Loucy (cell line): Measurements from ENCODE around the gene DAPK1.

Source experiments
- H2AFZ ChIP-seq: fragments of 200-600 bp; sonication (generic); 2 replicates; pipeline ENCODE4 v1.6.0; 2016; ENCODE audit warnings: antibody characterized with exemption, mild to moderate bottlenecking, low read length, moderate library complexity
- H3F3A ChIP-seq: fragments of 200-600 bp; 2 replicates; pipeline ENCODE4 v1.6.0; 2016; ENCODE audit warnings: antibody characterized with exemption, low read depth, mild to moderate bottlenecking
- H3K27me3 ChIP-seq: fragments of 200-600 bp; sonication (generic); 2 replicates; pipeline ENCODE4 v1.6.1; 2014; ENCODE audit warnings: low read length, mild to moderate bottlenecking; ENCODE audit not compliant: insufficient read depth, poor library complexity, severe bottlenecking
- H3K36me3 ChIP-seq: fragments of 200-600 bp; sonication (generic); 2 replicates; pipeline ENCODE4 v1.6.1; 2016; ENCODE audit warnings: low read length; ENCODE audit not compliant: insufficient read depth
- H3K4me1 ChIP-seq: fragments of 200-600 bp; sonication (generic); 2 replicates; pipeline ENCODE4 v1.5.1; 2014; ENCODE audit warnings: low read length, mild to moderate bottlenecking; ENCODE audit not compliant: insufficient read depth, poor library complexity, severe bottlenecking
- H3K4me2 ChIP-seq: fragments of 200-600 bp; sonication (generic); 2 replicates; pipeline ENCODE4 v1.6.0; 2014; ENCODE audit warnings: antibody characterized with exemption, low read length, low read depth, mild to moderate bottlenecking; ENCODE audit not compliant: poor library complexity, severe bottlenecking
- H3K4me3 ChIP-seq: fragments of 200-600 bp; sonication (generic); 2 replicates; pipeline ENCODE4 v1.5.1; 2014; ENCODE audit warnings: low read length, mild to moderate bottlenecking, mixed read lengths; ENCODE audit not compliant: poor library complexity, severe bottlenecking
- H3K79me2 ChIP-seq: fragments of 200-600 bp; sonication (generic); 2 replicates; pipeline ENCODE4 v1.6.1; 2014; ENCODE audit warnings: low read length; ENCODE audit not compliant: insufficient read depth
- H3K9ac ChIP-seq: fragments of 200-600 bp; sonication (generic); 2 replicates; pipeline ENCODE4 v1.6.0; 2014; ENCODE audit warnings: mild to moderate bottlenecking, low read depth, low read length, moderate library complexity; ENCODE audit not compliant: poor library complexity, severe bottlenecking
- H3K9me2 ChIP-seq: fragments of 200-600 bp; sonication (generic); replicated peaks from 2 replicates; pipeline ENCODE4 v1.6.1; 2016; ENCODE audit warnings: low read depth, low read length, mixed read lengths
- H3K9me3 ChIP-seq: fragments of 200-600 bp; sonication (generic); 2 replicates; pipeline ENCODE4 v1.6.1; 2014; ENCODE audit warnings: mild to moderate bottlenecking, antibody characterized with exemption, low read length, low read depth; ENCODE audit not compliant: insufficient read depth
- H4K20me1 ChIP-seq: fragments of 200-600 bp; sonication (generic); 2 replicates; pipeline ENCODE4 v1.6.0; 2014; ENCODE audit warnings: antibody characterized with exemption, low read length, mild to moderate bottlenecking; ENCODE audit not compliant: insufficient read depth, poor library complexity, severe bottlenecking
- CTCF ChIP-seq: fragments of 200-600 bp; sonication (generic); conservative IDR thresholded peaks from 2 replicates; pipeline ENCODE4 v1.5.1; 2014; ENCODE audit warnings: mild to moderate bottlenecking, antibody characterized with exemption, low read length
- EZH2phosphoT487 ChIP-seq: fragments of 200-600 bp; IDR thresholded peaks from 2 replicates; pipeline ENCODE4 v1.6.1; 2018; ENCODE audit warnings: antibody characterized with exemption, mild to moderate bottlenecking, moderate library complexity, borderline replicate concordance

DAPK1 gene

GRCh38 chr9:87651431-87651830 is 153.8 kb downstream of the DAPK1 start:
- no peak overlapping the region for H3K4me3 ChIP-seq
- H2AFZ ChIP-seq, result no peak overlapping the region
- no peaks in the 10 kb centered on the region for H3K79me2 ChIP-seq
- no peaks in the 10 kb centered on the region for H3K9me3 ChIP-seq
- H4K20me1 ChIP-seq, result no peaks in the 10 kb centered on the region
- no peak overlapping the region for H3K9ac ChIP-seq
- TF ChIP-seq CTCF (no peak), EZH2phosphoT487 (no peak)
- H3K4me1 ChIP-seq, result no peaks in the 10 kb centered on the region
- H3K36me3 ChIP-seq, result peaks cover 9% of the 10 kb centered on the region; the same call in 1 of the 2 replicates
- no peak overlapping the region for H3K4me2 ChIP-seq
- no peaks in the 10 kb centered on the region for H3K27me3 ChIP-seq
- no peaks in the 10 kb centered on the region for H3F3A ChIP-seq
- H3K9me2 ChIP-seq, result no peaks in the 10 kb centered on the region

DNA sequence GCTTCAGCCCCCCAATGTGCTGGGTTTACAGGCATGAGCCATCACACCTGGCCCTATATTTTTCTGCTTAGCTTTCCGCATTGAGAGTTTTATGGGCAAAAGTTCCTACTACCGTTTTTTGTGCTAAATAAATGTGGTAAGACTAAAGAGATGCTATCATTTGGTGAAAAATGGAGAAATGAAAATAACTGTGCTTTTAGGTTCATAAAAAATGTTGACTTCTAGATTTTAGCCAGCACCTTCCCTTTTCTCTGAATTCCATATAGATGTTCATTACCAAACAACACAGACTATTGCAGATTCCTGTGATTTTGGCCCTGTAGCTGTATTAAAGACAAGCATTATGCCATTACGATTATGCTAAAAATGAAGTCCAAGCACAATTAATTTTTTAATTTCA is 156.3 kb downstream of the DAPK1 start:
- Histone ChIP-seq H4K20me1 (no peaks in the 10 kb centered on the region), H3K79me2 (no peaks in the 10 kb centered on the region), H3K9ac (no peak overlapping the region), H3K36me3 (no peaks in the 10 kb centered on the region; the same call in 1 of the 2 replicates), H3K4me1 (no peaks in the 10 kb centered on the region), H3F3A (no peaks in the 10 kb centered on the region), H3K9me2 (no peaks in the 10 kb centered on the region), H3K27me3 (no peaks in the 10 kb centered on the region), H3K4me2 (no peak overlapping the region), H3K4me3 (no peak overlapping the region), H3K9me3 (no peaks in the 10 kb centered on the region), H2AFZ (no peak overlapping the region)
- TF ChIP-seq EZH2phosphoT487, result no peak
- no peak for TF ChIP-seq CTCF

DNA sequence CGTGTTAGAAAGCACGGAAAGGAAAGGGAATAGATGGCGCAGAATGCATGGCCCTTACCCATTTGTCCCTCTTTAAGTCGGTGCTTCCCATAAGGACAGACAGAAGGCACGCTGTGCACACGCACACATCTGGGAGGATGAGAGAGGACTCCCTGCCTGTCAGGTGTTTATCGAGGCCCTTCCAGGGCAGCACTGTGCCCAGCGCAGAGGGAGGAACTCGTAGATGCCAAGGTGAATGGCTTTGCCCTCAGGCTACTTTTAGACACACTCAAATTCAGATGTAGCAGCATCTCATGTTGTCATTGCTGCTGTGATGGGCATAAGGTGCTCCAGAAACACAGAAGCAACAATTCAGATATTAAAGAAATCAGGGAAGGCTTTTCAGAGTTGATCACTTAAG is 158.1 kb downstream of the DAPK1 start:
- Histone ChIP-seq H3K79me2 (no peaks in the 10 kb centered on the region), H3K4me2 (no peak overlapping the region), H3K4me3 (no peak overlapping the region), H3K27me3 (no peaks in the 10 kb centered on the region), H3F3A (no peaks in the 10 kb centered on the region), H3K9me3 (no peaks in the 10 kb centered on the region), H3K36me3 (no peaks in the 10 kb centered on the region; the same call in 1 of the 2 replicates), H3K9me2 (no peaks in the 10 kb centered on the region), H2AFZ (no peak overlapping the region), H3K9ac (no peak overlapping the region), H3K4me1 (no peaks in the 10 kb centered on the region), H4K20me1 (no peaks in the 10 kb centered on the region)
- TF ChIP-seq EZH2phosphoT487, result no peak
- no peak for TF ChIP-seq CTCF
